Panc1 (cell line): ENCODE results near the gene GYG2. TPM values are rescaled to one million over a fixed set of nuclear protein-coding genes. Genes with fewer than 3 reads are reported as not detected.

ENCODE experiments used
- ATAC-seq: fragments of 200-7000 bp; cut with Tn5 transposase; 2 replicates; pipeline ENCODE4 v1.9.1; 2020; ENCODE audit warnings: mild to moderate bottlenecking, moderate library complexity
- BruUV-seq: library from RNA; stranded (reverse); fragments of 400-500 nt; replicated peaks from 2 replicates; lab custom pipeline; 2021; lab: Mats Ljungman, UMichigan
- CTCF ChIA-PET: fragments of 300-600 bp; sonication (Branson Sonifier 250); formaldehyde crosslinking; loops from one replicate; lab custom pipeline; 2022; ENCODE audit warnings: antibody characterized with exemption; lab: Charles Lee
- POLR2A ChIA-PET: fragments of 300-600 bp; sonication (Branson Sonifier 250); formaldehyde crosslinking; loops from one replicate; lab custom pipeline; 2022; ENCODE audit warnings: antibody characterized with exemption; lab: Charles Lee
- DNase-seq: peaks from one replicate; pipeline ENCODE4 v3.0.0-alpha.2; 2010; ENCODE audit warnings: low read depth, low spot score
- H3K27ac ChIP-seq: 2 replicates; pipeline ENCODE4 v1.5.1; 2011; ENCODE audit warnings: mild to moderate bottlenecking, low read length, inconsistent platforms
- H3K27me3 ChIP-seq: fragments of 200-500 bp; sonication (Bioruptor generic); 2 replicates; pipeline ENCODE4 v1.6.0; 2014; ENCODE audit warnings: low read length, inconsistent platforms; ENCODE audit not compliant: control insufficient read depth, insufficient read depth
- H3K36me3 ChIP-seq: fragments of 200-500 bp; sonication (Bioruptor generic); 2 replicates; pipeline ENCODE4 v1.5.1; 2014; ENCODE audit warnings: inconsistent platforms, mild to moderate bottlenecking, low read length, moderate library complexity; ENCODE audit not compliant: control insufficient read depth, insufficient read depth
- H3K4me1 ChIP-seq: 2 replicates; pipeline ENCODE4 v1.5.1; 2011; ENCODE audit warnings: inconsistent platforms, mild to moderate bottlenecking, low read length, moderate library complexity; ENCODE audit not compliant: control insufficient read depth, insufficient read depth
- H3K4me3 ChIP-seq, 2 experiments: 2 replicates each; pipeline ENCODE4 v1.5.1; 2011 to 2012; ENCODE audit warnings: low read depth in 2 of 2, low read length in 2 of 2, mild to moderate bottlenecking in 2 of 2, inconsistent platforms in 1 of 2, moderate library complexity in 1 of 2
- H3K9me3 ChIP-seq: fragments of 200-500 bp; sonication (Bioruptor generic); 2 replicates; pipeline ENCODE4 v1.5.1; 2014; ENCODE audit warnings: low read depth, mild to moderate bottlenecking, inconsistent platforms, low read length, moderate library complexity; ENCODE audit not compliant: control insufficient read depth, insufficient read depth
- CTCF ChIP-seq: fragments of 450-650 bp; IDR thresholded peaks from 2 replicates; pipeline ENCODE4 v1.5.1; 2017; ENCODE audit warnings: mild to moderate bottlenecking
- POLR2AphosphoS5 ChIP-seq: IDR thresholded peaks from 2 replicates; pipeline ENCODE4 v1.6.1; 2012; ENCODE audit warnings: mild to moderate bottlenecking, low read depth, low read length, moderate library complexity
- SIN3A ChIP-seq: IDR thresholded peaks from 2 replicates; pipeline ENCODE4 v1.6.1; 2012; ENCODE audit warnings: low read depth, mild to moderate bottlenecking, low read length, moderate library complexity, borderline replicate concordance; ENCODE audit not compliant: insufficient read depth
- TCF7L2 ChIP-seq: IDR thresholded peaks from 2 replicates; pipeline ENCODE4 v1.6.1; 2011; ENCODE audit warnings: mild to moderate bottlenecking, low read depth, low read length, inconsistent platforms
- in situ Hi-C: cut with HindIII; loops from 2 replicates; pipeline ENCODE4 v1.10.0; 2016; ENCODE audit warnings: low sequenced_read_pairs, low pct_unique_long_range_greater_than_20kb
- intact Hi-C: fragments of 100-400 bp; cut with micrococcal nuclease; formaldehyde crosslinking; loops from one replicate; pipeline ENCODE4 v1.10.0; 2022; ENCODE audit not compliant: unreplicated experiment
- total RNA-seq: library from RNA; stranded (reverse); gene quantifications from one replicate; pipeline ENCODE4 v1.2.1, GENCODE V29; 2021; ENCODE audit not compliant: unreplicated experiment
- TF ChIP-seq, protein P1 (sequence below), 2 experiments: IDR thresholded peaks; 2 replicates each; pipeline ENCODE4 v1.6.1; 2011 to 2012; ENCODE audit warnings: low read depth in 2 of 2, control low read depth in 1 of 2, low read length in 1 of 2, mild to moderate bottlenecking in 1 of 2, moderate library complexity in 1 of 2; ENCODE audit not compliant: insufficient read depth in 1 of 2

GYG2 gene
- total RNA-seq, 1 experiment from 2014 or later, result 0.85 TPM

- ATAC-seq (peak; percentile 60; the same call in 1 of the 2 replicates), DNase-seq (no peak)
- POLR2A ChIA-PET, result interaction anchor here (0.6 kb wide), 1 partner anchor 185 kb away, joined by 4 read pairs; no protein-coding TSS in a partner anchor
- H3K27ac ChIP-seq, result no peak overlapping the region
- no peaks in the 10 kb centered on the region for H3K36me3 ChIP-seq
- H3K27me3 ChIP-seq, result no peaks in the 10 kb centered on the region; the same call in 1 of the 2 replicates
- TF ChIP-seq CTCF (peak; percentile 73), TCF7L2 (no peak)
- CTCF ChIA-PET, result no interaction called here
- H3K4me1 ChIP-seq, result no peaks in the 10 kb centered on the region
- no peak overlapping the region for H3K4me3 ChIP-seq
- in situ Hi-C loops, result no loop called here
- intact Hi-C loops, result loop anchor here (5.0 kb wide), 1 partner anchor 177 kb away; no protein-coding TSS in a partner anchor
- no peaks in the 10 kb centered on the region for H3K9me3 ChIP-seq
- no TSS peak for BruUV-seq
These were observed 9.2 kb upstream of the GYG2 start for GRCh38 chrX:2819345-2820135.

- Histone ChIP-seq H3K4me1 (no peaks in the 10 kb centered on the region), H3K9me3 (no peaks in the 10 kb centered on the region), H3K27ac (no peak overlapping the region), H3K36me3 (no peaks in the 10 kb centered on the region), H3K27me3 (no peaks in the 10 kb centered on the region; the same call in 1 of the 2 replicates), H3K4me3 (no peak overlapping the region)
- TF ChIP-seq CTCF, result no peak
- TF ChIP-seq TCF7L2, result no peak
- TF ChIP-seq POLR2AphosphoS5, result no peak
- TF ChIP-seq, protein P1, sequence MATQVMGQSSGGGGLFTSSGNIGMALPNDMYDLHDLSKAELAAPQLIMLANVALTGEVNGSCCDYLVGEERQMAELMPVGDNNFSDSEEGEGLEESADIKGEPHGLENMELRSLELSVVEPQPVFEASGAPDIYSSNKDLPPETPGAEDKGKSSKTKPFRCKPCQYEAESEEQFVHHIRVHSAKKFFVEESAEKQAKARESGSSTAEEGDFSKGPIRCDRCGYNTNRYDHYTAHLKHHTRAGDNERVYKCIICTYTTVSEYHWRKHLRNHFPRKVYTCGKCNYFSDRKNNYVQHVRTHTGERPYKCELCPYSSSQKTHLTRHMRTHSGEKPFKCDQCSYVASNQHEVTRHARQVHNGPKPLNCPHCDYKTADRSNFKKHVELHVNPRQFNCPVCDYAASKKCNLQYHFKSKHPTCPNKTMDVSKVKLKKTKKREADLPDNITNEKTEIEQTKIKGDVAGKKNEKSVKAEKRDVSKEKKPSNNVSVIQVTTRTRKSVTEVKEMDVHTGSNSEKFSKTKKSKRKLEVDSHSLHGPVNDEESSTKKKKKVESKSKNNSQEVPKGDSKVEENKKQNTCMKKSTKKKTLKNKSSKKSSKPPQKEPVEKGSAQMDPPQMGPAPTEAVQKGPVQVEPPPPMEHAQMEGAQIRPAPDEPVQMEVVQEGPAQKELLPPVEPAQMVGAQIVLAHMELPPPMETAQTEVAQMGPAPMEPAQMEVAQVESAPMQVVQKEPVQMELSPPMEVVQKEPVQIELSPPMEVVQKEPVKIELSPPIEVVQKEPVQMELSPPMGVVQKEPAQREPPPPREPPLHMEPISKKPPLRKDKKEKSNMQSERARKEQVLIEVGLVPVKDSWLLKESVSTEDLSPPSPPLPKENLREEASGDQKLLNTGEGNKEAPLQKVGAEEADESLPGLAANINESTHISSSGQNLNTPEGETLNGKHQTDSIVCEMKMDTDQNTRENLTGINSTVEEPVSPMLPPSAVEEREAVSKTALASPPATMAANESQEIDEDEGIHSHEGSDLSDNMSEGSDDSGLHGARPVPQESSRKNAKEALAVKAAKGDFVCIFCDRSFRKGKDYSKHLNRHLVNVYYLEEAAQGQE (IDR thresholded peaks at IDR 0.05; ENCODE audit: insufficient read depth in 1 of 2, low read depth in 2 of 2, low read length in 1 of 2), result no peak
- no peak for TF ChIP-seq SIN3A
- CTCF ChIA-PET, result no interaction called here
- intact Hi-C loops, result no loop called here
- ATAC-seq (no peak), DNase-seq (no peak)
- no TSS peak for BruUV-seq
- POLR2A ChIA-PET, result no interaction called here
- in situ Hi-C loops, result no loop called here
These were observed 8.5 kb upstream of the GYG2 start for GRCh38 chrX:2820136-2820771.
